ENCODE results near the gene RPL32. TPM values are rescaled to one million over a fixed set of nuclear protein-coding genes. Genes with fewer than 3 reads are reported as not detected.

The RPL32 gene
- total RNA-seq, 2 experiments from 2014 or later, result 3,385 to 3,704 TPM

- intact Hi-C loops (cut with micrococcal nuclease), result no loop called here
- no peak for DNase-seq
These were observed 16.2 kb downstream of the RPL32 start for GRCh38 chr3:12825156-12825555.

GRCh38 chr3:12824299-12824698 lies 17.1 kb downstream of the RPL32 start:
- Mint-ChIP-seq H3K4me3 (no peak overlapping the region), H3K27me3 (ENCODE audit: low read depth) (no peaks in the 10 kb centered on the region)
- CTCF ChIA-PET, result interaction anchor here (0.6 kb wide), 1 partner anchor 1588 kb away, joined by 3 read pairs; no protein-coding TSS in a partner anchor

More at GRCh38 chr3:12825156-12825555, 16.2 kb downstream of the RPL32 start:
- Mint-ChIP-seq H3K36me3 (ENCODE audit: low read depth) (no peaks in the 10 kb centered on the region), H3K9me3 (no peaks in the 10 kb centered on the region), H3K4me1 (ENCODE audit: low read depth) (no peaks in the 10 kb centered on the region), H3K27me3 (ENCODE audit: low read depth) (no peaks in the 10 kb centered on the region), H3K27ac (no peak overlapping the region), H3K4me3 (no peak overlapping the region)
- CTCF ChIA-PET, result no interaction called here

GRCh38 chr3:12822725-12823373 lies 18.5 kb downstream of the RPL32 start:
- no peak for DNase-seq
- Mint-ChIP-seq H3K27me3 (ENCODE audit: low read depth) (no peaks in the 10 kb centered on the region), H3K4me1 (ENCODE audit: low read depth) (no peaks in the 10 kb centered on the region), H3K9me3 (no peaks in the 10 kb centered on the region), H3K4me3 (no peak overlapping the region), H3K36me3 (ENCODE audit: low read depth) (no peaks in the 10 kb centered on the region), H3K27ac (no peak overlapping the region)
- CTCF ChIA-PET, result interaction anchor here (0.7 to 1.2 kb wide), 5 partner anchors 10 to 216 kb away, joined by 3 to 4 read pairs (median 3); partner anchors contain the start of gene RPL32
- intact Hi-C loops (cut with micrococcal nuclease), result no loop called here

More at GRCh38 chr3:12824299-12824698, 17.1 kb downstream of the RPL32 start:
- Mint-ChIP-seq H3K36me3 (ENCODE audit: low read depth) (no peaks in the 10 kb centered on the region), H3K9me3 (no peaks in the 10 kb centered on the region), H3K4me1 (ENCODE audit: low read depth) (no peaks in the 10 kb centered on the region), H3K27ac (no peak overlapping the region)
- intact Hi-C loops (cut with micrococcal nuclease), result no loop called here
- no peak for DNase-seq

GRCh38 chr3:12818773-12819172 lies 22.6 kb downstream of the RPL32 start:
- Mint-ChIP-seq H3K9me3 (no peaks in the 10 kb centered on the region), H3K4me3 (no peak overlapping the region), H3K27ac (no peak overlapping the region), H3K36me3 (ENCODE audit: low read depth) (peaks cover under 1% of the 10 kb centered on the region), H3K4me1 (ENCODE audit: low read depth) (no peaks in the 10 kb centered on the region), H3K27me3 (ENCODE audit: low read depth) (no peaks in the 10 kb centered on the region)
- intact Hi-C loops (cut with micrococcal nuclease), result no loop called here
- CTCF ChIA-PET, result interaction anchor here (1.9 kb wide), 1 partner anchor 8 kb away, joined by 7 read pairs; no protein-coding TSS in a partner anchor
- no peak for DNase-seq

GRCh38 chr3:12818273-12818672 lies 23.1 kb downstream of the RPL32 start:
- no peaks in the 10 kb centered on the region for H3K9me3 Mint-ChIP-seq
- no peaks in the 10 kb centered on the region for H3K27me3 Mint-ChIP-seq (ENCODE audit: low read depth)
- no peak overlapping the region for H3K27ac Mint-ChIP-seq
- CTCF ChIA-PET, result interaction anchor here (1.9 kb wide), 1 partner anchor 8 kb away, joined by 7 read pairs; no protein-coding TSS in a partner anchor
- DNase-seq, result no peak
- H3K4me1 Mint-ChIP-seq (ENCODE audit: low read depth), result no peaks in the 10 kb centered on the region
- H3K4me3 Mint-ChIP-seq, result no peak overlapping the region
- H3K36me3 Mint-ChIP-seq (ENCODE audit: low read depth), result peaks cover 1% of the 10 kb centered on the region
- intact Hi-C loops (cut with micrococcal nuclease), result no loop called here

- H3K4me1 Mint-ChIP-seq (ENCODE audit: low read depth), result no peaks in the 10 kb centered on the region
- H3K36me3 Mint-ChIP-seq (ENCODE audit: low read depth), result peaks cover 1% of the 10 kb centered on the region
- no peak overlapping the region for H3K4me3 Mint-ChIP-seq
- H3K27me3 Mint-ChIP-seq (ENCODE audit: low read depth), result no peaks in the 10 kb centered on the region
- no peak for DNase-seq
- no peak overlapping the region for H3K27ac Mint-ChIP-seq
- H3K9me3 Mint-ChIP-seq, result no peaks in the 10 kb centered on the region
- CTCF ChIA-PET, result interaction anchor here (1.4 kb wide), 1 partner anchor 25 kb away, joined by 3 read pairs; no protein-coding TSS in a partner anchor
- intact Hi-C loops (cut with micrococcal nuclease), result no loop called here
These were observed 24.0 kb downstream of the RPL32 start for GRCh38 chr3:12817343-12817710.

- Mint-ChIP-seq H3K36me3 (ENCODE audit: low read depth) (peaks cover 1% of the 10 kb centered on the region), H3K27ac (no peak overlapping the region), H3K9me3 (no peaks in the 10 kb centered on the region), H3K4me3 (no peak overlapping the region), H3K4me1 (ENCODE audit: low read depth) (no peaks in the 10 kb centered on the region), H3K27me3 (ENCODE audit: low read depth) (no peaks in the 10 kb centered on the region)
- DNase-seq, result no peak
- CTCF ChIA-PET, result interaction anchor here (1.4 kb wide), 1 partner anchor 25 kb away, joined by 3 read pairs; no protein-coding TSS in a partner anchor
- intact Hi-C loops (cut with micrococcal nuclease), result no loop called here
These were observed 24.6 kb downstream of the RPL32 start for GRCh38 chr3:12816521-12817342.

- no peak for DNase-seq
- peaks cover 1% of the 10 kb centered on the region for H3K36me3 Mint-ChIP-seq (ENCODE audit: low read depth)
- no peaks in the 10 kb centered on the region for H3K27me3 Mint-ChIP-seq (ENCODE audit: low read depth)
- CTCF ChIA-PET, result no interaction called here
- H3K9me3 Mint-ChIP-seq, result no peaks in the 10 kb centered on the region
- intact Hi-C loops (cut with micrococcal nuclease), result no loop called here
- H3K27ac Mint-ChIP-seq, result no peak overlapping the region
- H3K4me3 Mint-ChIP-seq, result no peak overlapping the region
- peaks cover 1% of the 10 kb centered on the region for H3K4me1 Mint-ChIP-seq (ENCODE audit: low read depth)
These were observed 25.6 kb downstream of the RPL32 start for GRCh38 chr3:12815719-12816118.

- CTCF ChIA-PET, result no interaction called here
- Mint-ChIP-seq H3K9me3 (no peaks in the 10 kb centered on the region), H3K27ac (no peak overlapping the region), H3K27me3 (ENCODE audit: low read depth) (no peaks in the 10 kb centered on the region), H3K36me3 (ENCODE audit: low read depth) (peaks cover 1% of the 10 kb centered on the region), H3K4me3 (no peak overlapping the region), H3K4me1 (ENCODE audit: low read depth) (peaks cover 4% of the 10 kb centered on the region)
- DNase-seq, result no peak
- intact Hi-C loops (cut with micrococcal nuclease), result no loop called here
These were observed 26.3 kb downstream of the RPL32 start for GRCh38 chr3:12815078-12815477.

- intact Hi-C loops (cut with micrococcal nuclease), result no loop called here
- Mint-ChIP-seq H3K4me1 (ENCODE audit: low read depth) (peaks cover 4% of the 10 kb centered on the region), H3K27ac (no peak overlapping the region), H3K9me3 (no peaks in the 10 kb centered on the region), H3K27me3 (ENCODE audit: low read depth) (no peaks in the 10 kb centered on the region), H3K36me3 (ENCODE audit: low read depth) (peaks cover 1% of the 10 kb centered on the region), H3K4me3 (no peak overlapping the region)
- DNase-seq, result no peak
- CTCF ChIA-PET, result interaction anchor here (0.7 to 1.4 kb wide), 2 partner anchors 17 to 107 kb away, joined by 3 read pairs; no protein-coding TSS in a partner anchor
These were observed 27.4 kb downstream of the RPL32 start for GRCh38 chr3:12813967-12814366.

GRCh38 chr3:12812812-12813211 lies 28.6 kb downstream of the RPL32 start:
- no peaks in the 10 kb centered on the region for H3K9me3 Mint-ChIP-seq
- H3K4me3 Mint-ChIP-seq, result no peak overlapping the region
- H3K27me3 Mint-ChIP-seq (ENCODE audit: low read depth), result no peaks in the 10 kb centered on the region
- no peak for DNase-seq
- CTCF ChIA-PET, result interaction anchor here (1.1 kb wide), 1 partner anchor 10 kb away, joined by 3 read pairs; no protein-coding TSS in a partner anchor
- peaks cover 4% of the 10 kb centered on the region for H3K4me1 Mint-ChIP-seq (ENCODE audit: low read depth)
- intact Hi-C loops (cut with micrococcal nuclease), result no loop called here
- H3K36me3 Mint-ChIP-seq (ENCODE audit: low read depth), result peaks cover 1% of the 10 kb centered on the region
- H3K27ac Mint-ChIP-seq, result no peak overlapping the region

GRCh38 chr3:12810961-12811360 lies 30.4 kb downstream of the RPL32 start:
- CTCF ChIA-PET, result interaction anchor here (0.7 to 4.1 kb wide), 19 partner anchors 8 to 199 kb away, joined by 3 to 30 read pairs (median 4); partner anchors contain the start of gene RPL32
- Mint-ChIP-seq H3K4me3 (peak overlapping the region; percentile 47), H3K27ac (no peak overlapping the region), H3K27me3 (ENCODE audit: low read depth) (no peaks in the 10 kb centered on the region), H3K9me3 (no peaks in the 10 kb centered on the region), H3K36me3 (ENCODE audit: low read depth) (peaks cover 1% of the 10 kb centered on the region), H3K4me1 (ENCODE audit: low read depth) (peaks cover 4% of the 10 kb centered on the region)
- DNase-seq, result no peak
- intact Hi-C loops (cut with micrococcal nuclease), result loop anchor here (1.0 kb wide), 2 partner anchors 30 to 105 kb away; partner anchors contain the start of gene RPL32
